SK-N-SH (cell line): ENCODE results near the gene OXCT1.

ENCODE experiments used
- CHD2 ChIP-seq: fragments of 150-350 bp; IDR thresholded peaks from 2 replicates; pipeline ENCODE4 v1.6.1; 2018; ENCODE audit warnings: low read length; ENCODE audit not compliant: partially characterized antibody
- RAD21 ChIP-seq: IDR thresholded peaks from 2 replicates; pipeline ENCODE4 v1.6.1; 2012; ENCODE audit warnings: mild to moderate bottlenecking, low read length
- SIN3A ChIP-seq: IDR thresholded peaks from 2 replicates; pipeline ENCODE4 v1.6.1; 2012; ENCODE audit warnings: low read depth, mild to moderate bottlenecking, low read length, moderate library complexity, borderline replicate concordance
- TAF1 ChIP-seq: IDR thresholded peaks from 2 replicates; pipeline ENCODE4 v1.6.1; 2012; ENCODE audit warnings: low read depth, mild to moderate bottlenecking, low read length, moderate library complexity, borderline replicate concordance
- TCF12 ChIP-seq: IDR thresholded peaks from 2 replicates; pipeline ENCODE4 v1.4.0; 2012
- TF ChIP-seq, protein P1 (sequence below): fragments of 200-600 bp; sonication (generic); IDR thresholded peaks from 2 replicates; pipeline ENCODE4 v1.6.1; 2017; ENCODE audit warnings: antibody characterized with exemption, mild to moderate bottlenecking, moderate library complexity

DNA sequence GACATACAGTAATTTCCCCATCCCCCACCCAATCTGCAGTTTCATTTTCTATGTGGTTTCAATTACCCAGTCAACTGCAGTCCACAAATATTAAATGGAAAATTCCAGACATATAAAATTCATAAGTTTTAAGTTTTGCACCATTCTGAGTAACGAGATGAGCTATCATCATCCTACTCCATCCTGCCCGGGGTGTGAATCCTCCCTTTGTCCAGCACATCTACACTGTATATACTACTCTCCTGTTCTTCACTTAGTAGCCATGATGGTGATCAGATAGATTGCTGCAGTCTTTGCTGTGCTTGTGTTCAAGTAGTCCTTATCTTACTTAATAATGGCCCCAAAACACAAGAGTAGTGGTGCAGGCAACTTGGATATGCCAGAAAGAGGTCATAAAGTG is 11.3 kb downstream of the OXCT1 start:
- TF ChIP-seq, protein P1, sequence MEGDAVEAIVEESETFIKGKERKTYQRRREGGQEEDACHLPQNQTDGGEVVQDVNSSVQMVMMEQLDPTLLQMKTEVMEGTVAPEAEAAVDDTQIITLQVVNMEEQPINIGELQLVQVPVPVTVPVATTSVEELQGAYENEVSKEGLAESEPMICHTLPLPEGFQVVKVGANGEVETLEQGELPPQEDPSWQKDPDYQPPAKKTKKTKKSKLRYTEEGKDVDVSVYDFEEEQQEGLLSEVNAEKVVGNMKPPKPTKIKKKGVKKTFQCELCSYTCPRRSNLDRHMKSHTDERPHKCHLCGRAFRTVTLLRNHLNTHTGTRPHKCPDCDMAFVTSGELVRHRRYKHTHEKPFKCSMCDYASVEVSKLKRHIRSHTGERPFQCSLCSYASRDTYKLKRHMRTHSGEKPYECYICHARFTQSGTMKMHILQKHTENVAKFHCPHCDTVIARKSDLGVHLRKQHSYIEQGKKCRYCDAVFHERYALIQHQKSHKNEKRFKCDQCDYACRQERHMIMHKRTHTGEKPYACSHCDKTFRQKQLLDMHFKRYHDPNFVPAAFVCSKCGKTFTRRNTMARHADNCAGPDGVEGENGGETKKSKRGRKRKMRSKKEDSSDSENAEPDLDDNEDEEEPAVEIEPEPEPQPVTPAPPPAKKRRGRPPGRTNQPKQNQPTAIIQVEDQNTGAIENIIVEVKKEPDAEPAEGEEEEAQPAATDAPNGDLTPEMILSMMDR = no peak
- TF ChIP-seq TAF1 (no peak), RAD21 (no peak), CHD2 (no peak), TCF12 (no peak), SIN3A (no peak)
